ENCODE data around the gene KRTAP10-4.

The KRTAP10-4 gene

DNA sequence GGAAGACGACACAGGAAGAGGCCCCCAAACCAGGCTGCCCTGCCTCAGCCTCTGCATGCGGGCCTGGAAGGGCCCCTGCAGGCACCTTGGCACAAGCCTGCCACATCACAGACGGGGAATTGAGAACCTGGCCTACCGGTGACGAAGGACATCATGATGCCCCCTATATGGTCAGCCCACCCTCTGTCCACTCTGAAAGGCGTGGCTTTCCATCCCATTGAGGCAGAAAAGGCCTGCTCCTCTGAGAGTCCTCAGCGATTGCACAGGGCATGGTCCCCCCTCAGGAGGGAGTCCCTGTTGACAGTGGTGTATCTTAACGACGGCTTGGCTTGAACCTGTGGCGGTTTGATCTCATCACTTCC lies 44.9 kb upstream of the KRTAP10-4 start:
- no peak overlapping the region for H3K27ac ChIP-seq (ENCODE audit: low read length)
- no peak overlapping the region for H2AFZ ChIP-seq (ENCODE audit: low read depth, low read length)
- H3K36me3 ChIP-seq (ENCODE audit: insufficient read depth, low read length): no peaks in the 10 kb centered on the region
- no peaks in the 10 kb centered on the region for H3K27me3 ChIP-seq (ENCODE audit: insufficient read depth, low read length, poor library complexity)
- no peak overlapping the region for H3K9ac ChIP-seq (ENCODE audit: low read depth, low read length)
- no peaks in the 10 kb centered on the region for H3K4me1 ChIP-seq (ENCODE audit: insufficient read depth, low read length)
- H3K4me3 ChIP-seq (ENCODE audit: low read depth in 1 of 2, low read length in 2 of 2): no peak overlapping the region
- ATAC-seq (ENCODE audit: insufficient read depth, low read depth) (no peak), DNase-seq (no peak)
- H3K9me3 ChIP-seq (ENCODE audit: insufficient read depth, low read length, severe bottlenecking): no peaks in the 10 kb centered on the region
- H3K79me2 ChIP-seq (ENCODE audit: insufficient read depth, low read length): no peaks in the 10 kb centered on the region
- no peaks in the 10 kb centered on the region for H4K20me1 ChIP-seq (ENCODE audit: insufficient read depth, low read length)
- H3K4me2 ChIP-seq (ENCODE audit: insufficient read depth, low read length): no peak overlapping the region
- TF ChIP-seq, protein P1, sequence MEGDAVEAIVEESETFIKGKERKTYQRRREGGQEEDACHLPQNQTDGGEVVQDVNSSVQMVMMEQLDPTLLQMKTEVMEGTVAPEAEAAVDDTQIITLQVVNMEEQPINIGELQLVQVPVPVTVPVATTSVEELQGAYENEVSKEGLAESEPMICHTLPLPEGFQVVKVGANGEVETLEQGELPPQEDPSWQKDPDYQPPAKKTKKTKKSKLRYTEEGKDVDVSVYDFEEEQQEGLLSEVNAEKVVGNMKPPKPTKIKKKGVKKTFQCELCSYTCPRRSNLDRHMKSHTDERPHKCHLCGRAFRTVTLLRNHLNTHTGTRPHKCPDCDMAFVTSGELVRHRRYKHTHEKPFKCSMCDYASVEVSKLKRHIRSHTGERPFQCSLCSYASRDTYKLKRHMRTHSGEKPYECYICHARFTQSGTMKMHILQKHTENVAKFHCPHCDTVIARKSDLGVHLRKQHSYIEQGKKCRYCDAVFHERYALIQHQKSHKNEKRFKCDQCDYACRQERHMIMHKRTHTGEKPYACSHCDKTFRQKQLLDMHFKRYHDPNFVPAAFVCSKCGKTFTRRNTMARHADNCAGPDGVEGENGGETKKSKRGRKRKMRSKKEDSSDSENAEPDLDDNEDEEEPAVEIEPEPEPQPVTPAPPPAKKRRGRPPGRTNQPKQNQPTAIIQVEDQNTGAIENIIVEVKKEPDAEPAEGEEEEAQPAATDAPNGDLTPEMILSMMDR (IDR thresholded peaks at IDR 0.05; ENCODE audit: borderline replicate concordance, extremely low read depth, low read length, poor library complexity, severe bottlenecking): no peak
- no peak for TF ChIP-seq EZH2 (IDR thresholded peaks at IDR 0.05; ENCODE audit: borderline replicate concordance, low read depth, low read length, severe bottlenecking)

DNA sequence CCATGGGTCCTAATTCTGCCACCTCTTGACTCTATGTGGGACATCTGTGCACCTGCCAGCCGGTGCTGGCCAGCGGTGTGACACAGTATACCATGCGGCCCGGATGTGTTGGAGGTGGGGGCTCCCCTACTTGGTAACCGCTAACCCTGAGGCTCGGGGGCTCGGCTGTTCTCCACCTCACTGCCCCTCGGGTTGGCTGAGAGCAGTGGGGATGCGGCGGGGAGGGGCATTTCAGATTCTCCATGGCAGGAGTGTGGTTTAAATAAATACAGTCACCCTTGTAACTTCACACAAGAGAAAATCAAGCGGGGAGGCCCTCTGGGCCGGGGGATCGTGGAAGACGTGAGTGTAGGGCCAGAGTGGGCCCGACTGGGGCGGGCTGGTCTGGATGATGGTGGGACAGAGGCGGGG lies 44.5 kb upstream of the KRTAP10-4 start:
- Histone ChIP-seq H2AFZ (ENCODE audit: low read depth, low read length) (no peak overlapping the region), H3K4me3 (ENCODE audit: low read depth in 1 of 2, low read length in 2 of 2) (no peak overlapping the region), H3K9me3 (ENCODE audit: insufficient read depth, low read length, severe bottlenecking) (no peaks in the 10 kb centered on the region), H3K9ac (ENCODE audit: low read depth, low read length) (no peak overlapping the region), H3K4me2 (ENCODE audit: insufficient read depth, low read length) (no peak overlapping the region), H3K27me3 (ENCODE audit: insufficient read depth, low read length, poor library complexity) (no peaks in the 10 kb centered on the region), H3K27ac (ENCODE audit: low read length) (no peak overlapping the region), H3K4me1 (ENCODE audit: insufficient read depth, low read length) (no peaks in the 10 kb centered on the region), H3K36me3 (ENCODE audit: insufficient read depth, low read length) (no peaks in the 10 kb centered on the region), H3K79me2 (ENCODE audit: insufficient read depth, low read length) (no peaks in the 10 kb centered on the region), H4K20me1 (ENCODE audit: insufficient read depth, low read length) (no peaks in the 10 kb centered on the region)
- DNase-seq: no peak
- no peak for ATAC-seq (ENCODE audit: insufficient read depth, low read depth)
- TF ChIP-seq, protein P1 (IDR thresholded peaks at IDR 0.05; ENCODE audit: borderline replicate concordance, extremely low read depth, low read length, poor library complexity, severe bottlenecking): no peak
- TF ChIP-seq EZH2 (IDR thresholded peaks at IDR 0.05; ENCODE audit: borderline replicate concordance, low read depth, low read length, severe bottlenecking): no peak

DNA sequence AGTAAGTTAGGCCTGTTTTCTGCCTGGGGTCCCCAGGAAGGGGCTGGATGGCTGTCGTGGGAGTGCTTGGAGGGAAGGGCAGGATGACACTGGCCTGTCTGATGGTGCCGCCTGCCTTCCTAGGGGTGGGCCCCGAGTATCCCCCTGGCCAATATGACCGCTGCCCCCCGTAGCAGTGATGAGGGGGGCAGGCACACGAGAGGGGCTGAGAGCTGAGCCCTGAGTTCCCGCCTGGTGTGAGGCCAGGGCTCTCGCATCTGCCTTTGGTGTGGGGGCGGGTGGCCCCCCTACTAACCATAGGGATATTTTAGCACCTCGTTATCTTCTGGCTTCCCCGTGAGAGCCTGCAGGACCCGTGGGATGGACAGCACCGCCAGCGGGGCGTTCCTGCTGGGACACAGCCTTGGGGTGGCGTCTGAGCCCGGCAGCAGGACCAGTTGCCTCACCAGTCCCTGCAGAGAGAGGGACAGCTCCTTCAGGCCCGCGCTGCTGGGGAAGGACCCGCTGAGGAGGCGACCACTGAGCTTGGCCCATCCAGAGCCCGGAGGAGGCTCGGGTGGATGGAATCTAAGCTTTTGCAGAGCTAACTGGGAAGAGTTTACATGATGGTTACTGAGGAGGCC lies 43.9 kb upstream of the KRTAP10-4 start:
- ATAC-seq (ENCODE audit: insufficient read depth, low read depth) (no peak), DNase-seq (no peak)
- Histone ChIP-seq H4K20me1 (ENCODE audit: insufficient read depth, low read length) (no peaks in the 10 kb centered on the region), H3K4me2 (ENCODE audit: insufficient read depth, low read length) (no peak overlapping the region), H3K79me2 (ENCODE audit: insufficient read depth, low read length) (no peaks in the 10 kb centered on the region), H3K4me1 (ENCODE audit: insufficient read depth, low read length) (no peaks in the 10 kb centered on the region), H3K9ac (ENCODE audit: low read depth, low read length) (no peak overlapping the region), H3K4me3 (ENCODE audit: low read depth in 1 of 2, low read length in 2 of 2) (no peak overlapping the region), H3K27me3 (ENCODE audit: insufficient read depth, low read length, poor library complexity) (no peaks in the 10 kb centered on the region), H3K9me3 (ENCODE audit: insufficient read depth, low read length, severe bottlenecking) (no peaks in the 10 kb centered on the region), H3K27ac (ENCODE audit: low read length) (no peak overlapping the region), H3K36me3 (ENCODE audit: insufficient read depth, low read length) (no peaks in the 10 kb centered on the region), H2AFZ (ENCODE audit: low read depth, low read length) (no peak overlapping the region)
- TF ChIP-seq, protein P1 (IDR thresholded peaks at IDR 0.05; ENCODE audit: borderline replicate concordance, extremely low read depth, low read length, poor library complexity, severe bottlenecking): no peak
- TF ChIP-seq EZH2 (IDR thresholded peaks at IDR 0.05; ENCODE audit: borderline replicate concordance, low read depth, low read length, severe bottlenecking): no peak

Data from DND-41 (cell line).